Activated CD4-positive, alpha-beta T cell treated with anti-CD3 and anti-CD28 coated beads, Interleukin-2, Interleukin-4, amounts not matched to agents 100 ng/mL and 50 ng/mL, durations not matched to agents 16 hours and 8 hours (primary cell): ENCODE results near the gene EGLN1.
A peak's percentile ranks its signal among the peaks of the same experiment; 100 is the strongest.

Source experiments
- DNase-seq: peaks from one replicate; pipeline ENCODE4 v3.0.0-alpha.2; 2020; ENCODE audit warnings: low spot score

EGLN1 gene

GRCh38 chr1:231326248-231326647 lies 95.8 kb downstream of the EGLN1 start:
- no peak for DNase-seq

DNA sequence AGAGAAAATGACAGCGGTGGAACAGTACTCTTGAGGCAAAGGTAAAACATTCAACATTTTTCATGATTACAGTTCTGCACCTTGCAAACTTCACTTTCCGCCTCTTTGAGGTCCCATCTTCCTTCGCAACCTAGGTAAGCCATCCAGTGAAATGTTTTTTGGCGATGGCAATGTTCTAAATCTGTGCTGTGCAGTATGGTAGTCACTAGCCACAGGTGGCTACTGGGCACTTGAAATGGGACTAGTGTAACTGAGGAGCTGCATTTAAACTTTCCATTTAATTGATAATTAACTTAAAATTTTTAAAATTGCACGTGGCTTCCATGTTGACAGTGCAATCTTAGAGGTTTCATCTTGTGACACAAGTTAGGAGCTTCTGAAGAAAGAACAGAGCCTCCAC lies 97.4 kb downstream of the EGLN1 start:
- DNase-seq, result no peak

- no peak for DNase-seq
Observed at GRCh38 chr1:231322880-231323530, 99.1 kb downstream of the EGLN1 start.

DNA sequence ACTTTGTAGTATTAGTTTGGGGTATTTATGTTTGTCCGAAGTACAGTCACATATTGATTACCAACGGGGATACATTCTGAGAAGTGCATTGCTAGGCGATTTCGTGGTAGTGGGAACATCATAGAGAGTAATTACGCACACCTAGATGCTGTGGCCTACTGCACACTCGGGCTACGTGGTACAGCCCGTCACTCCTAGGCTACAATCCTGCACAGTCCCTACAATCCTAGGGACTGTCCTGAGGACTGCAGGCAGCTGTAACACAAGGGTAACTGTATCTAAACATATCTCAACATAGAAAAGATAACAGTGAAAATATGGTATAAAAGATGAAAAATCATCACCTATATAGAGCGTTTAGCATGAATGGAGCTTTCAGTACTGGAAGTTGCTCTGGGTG lies 103.0 kb downstream of the EGLN1 start:
- no peak for DNase-seq

DNA sequence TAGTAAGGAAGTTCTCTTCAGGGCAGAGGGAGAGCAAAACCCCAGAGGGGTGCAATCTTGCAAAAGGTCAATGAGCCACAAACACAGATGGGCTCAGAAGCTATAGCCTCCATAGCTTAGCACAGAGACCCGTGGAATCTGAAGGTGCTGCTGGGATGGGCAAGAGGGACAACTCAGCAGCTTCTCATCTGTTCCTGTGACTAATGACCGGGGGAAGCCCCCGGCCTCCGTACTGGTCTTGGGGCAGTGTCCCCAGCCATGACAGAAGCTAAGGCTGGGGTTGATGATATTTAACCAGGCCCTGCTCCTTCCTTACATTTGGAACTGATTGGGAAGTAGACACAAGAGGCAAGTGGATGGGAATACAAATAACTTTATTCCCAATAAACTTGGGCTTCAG lies 103.5 kb downstream of the EGLN1 start:
- DNase-seq, result no peak

- no peak for DNase-seq
Observed at GRCh38 chr1:231318015-231318355, 104.1 kb downstream of the EGLN1 start.

DNA sequence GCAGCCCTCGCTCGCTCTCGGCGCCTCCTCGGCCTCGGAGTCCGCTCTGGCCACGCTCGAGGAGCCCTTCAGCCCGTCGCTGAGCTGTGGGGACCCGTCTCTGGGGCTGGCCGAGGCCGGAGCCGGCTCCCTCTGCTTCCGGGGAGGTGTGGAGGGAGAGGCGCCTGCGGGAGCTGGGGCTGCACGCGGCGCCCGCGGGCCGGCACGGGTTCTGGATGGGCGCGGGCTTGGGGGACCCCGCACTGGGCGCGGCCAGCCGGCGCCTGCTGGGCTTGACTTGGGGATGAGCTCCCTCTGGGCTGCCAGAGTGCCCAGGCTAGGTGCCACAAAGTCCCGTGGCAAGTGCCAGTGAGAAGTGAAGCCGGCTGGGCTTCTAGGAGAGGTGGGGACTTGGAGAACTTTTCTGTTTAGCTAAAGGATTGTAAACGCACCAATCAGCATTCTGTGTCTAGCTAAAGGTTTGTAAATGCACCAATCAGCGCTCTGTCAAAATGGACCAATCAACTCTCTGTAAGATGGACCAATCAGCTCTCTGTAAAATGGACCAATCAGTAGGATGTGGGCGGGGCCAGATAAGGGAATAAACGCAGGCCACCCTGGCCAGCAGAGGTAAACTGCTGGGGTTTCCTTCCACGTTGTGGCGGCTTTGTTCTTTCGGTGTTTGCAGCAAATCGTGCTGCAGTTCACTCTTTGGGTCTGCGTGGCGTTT lies 104.6 kb downstream of the EGLN1 start:
- no peak for DNase-seq

DNA sequence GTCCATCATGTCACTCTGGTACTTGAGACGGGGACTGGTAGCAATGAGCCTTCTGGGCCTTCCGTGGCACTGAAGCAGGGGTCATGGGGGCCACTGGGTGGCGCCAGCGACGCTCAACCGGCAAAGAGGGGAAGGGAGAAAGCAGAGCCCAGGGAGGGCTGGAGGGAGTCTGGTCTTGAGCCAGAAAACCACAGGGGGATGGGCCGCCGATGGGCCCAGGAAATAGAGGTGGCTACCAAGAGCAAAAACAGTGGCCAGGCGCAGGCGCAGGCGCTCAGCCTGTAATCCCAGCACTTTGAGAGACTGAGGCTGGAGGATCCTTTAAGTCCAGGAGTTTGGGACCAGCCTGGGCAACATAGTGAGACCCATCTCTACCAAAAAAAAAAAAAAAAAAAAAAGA lies 106.2 kb downstream of the EGLN1 start:
- DNase-seq, result peak; percentile 35
